ENCODE data around the gene TMEM218.
A peak's percentile ranks its signal among the peaks of the same experiment; 100 is the strongest.

- no peak for TF ChIP-seq CTCF (IDR thresholded peaks at IDR 0.05)
- TF ChIP-seq POLR2A (IDR thresholded peaks at IDR 0.05): no peak
- peak in 1 of 2 donors; percentile 54 for TF ChIP-seq POLR2AphosphoS5 (IDR thresholded peaks at IDR 0.05; ENCODE audit: insufficient read depth in 1 of 2, low read depth in 1 of 2)
These were observed 56.2 kb downstream of the TMEM218 start for GRCh38 chr11:125055107-125055715.
